LoVo (cell line): ENCODE results near the gene PPP1R9B.

ENCODE experiments used
- DNase-seq: peaks from one replicate; pipeline ENCODE4 v3.0.0-alpha.2; 2016; ENCODE audit warnings: low spot score

PPP1R9B gene

GRCh38 chr17:50141026-50141744, 9.3 kb downstream of the PPP1R9B start:
- no peak for DNase-seq

DNA sequence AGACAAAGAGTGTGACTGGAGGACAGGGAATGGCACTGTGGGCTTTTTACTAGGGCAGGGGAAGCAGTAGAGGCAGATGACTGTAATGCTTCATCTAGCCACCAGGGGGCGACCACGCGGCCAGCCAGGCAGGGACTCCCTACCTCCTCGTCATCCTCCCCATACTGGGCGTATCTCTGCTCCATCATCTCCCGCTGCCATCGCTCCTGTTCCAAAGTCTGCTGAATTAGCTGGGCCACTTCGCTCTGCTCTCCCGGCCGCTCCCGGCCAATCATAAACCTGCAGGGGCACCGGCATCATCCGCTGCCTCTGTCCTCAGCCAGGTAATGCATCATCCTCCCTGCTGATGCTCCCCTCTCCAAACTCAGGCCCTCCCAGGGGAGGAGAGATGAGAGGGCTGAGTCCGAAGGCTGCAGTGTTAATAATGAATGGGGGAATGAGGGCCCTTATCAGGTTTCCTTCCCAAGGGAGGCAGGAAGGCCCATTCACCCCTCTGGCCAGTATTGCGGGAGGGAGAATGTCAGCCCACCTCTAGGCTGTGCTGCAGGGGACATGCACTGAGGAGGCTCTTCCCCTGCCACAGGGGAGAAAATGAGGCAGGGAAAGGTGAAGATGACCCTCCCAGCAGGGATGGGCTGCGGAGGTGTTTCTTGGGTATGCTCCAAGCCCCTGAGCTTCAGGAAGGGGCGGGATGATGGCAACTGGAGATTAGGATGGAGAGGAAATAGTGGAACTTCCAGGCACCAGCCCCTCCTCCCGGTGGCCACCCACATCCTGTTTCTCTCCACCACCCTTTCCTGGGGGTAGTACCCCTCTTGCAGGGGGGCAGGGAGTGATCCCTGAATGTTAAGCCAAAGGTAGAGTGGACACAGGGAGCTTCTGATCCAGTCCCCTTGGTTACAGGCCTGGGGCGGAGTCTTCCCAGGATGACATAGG, 10.3 kb downstream of the PPP1R9B start:
- peak; percentile 46 for DNase-seq

GRCh38 chr17:50139185-50139783, 11.2 kb downstream of the PPP1R9B start:
- DNase-seq, result no peak

DNA sequence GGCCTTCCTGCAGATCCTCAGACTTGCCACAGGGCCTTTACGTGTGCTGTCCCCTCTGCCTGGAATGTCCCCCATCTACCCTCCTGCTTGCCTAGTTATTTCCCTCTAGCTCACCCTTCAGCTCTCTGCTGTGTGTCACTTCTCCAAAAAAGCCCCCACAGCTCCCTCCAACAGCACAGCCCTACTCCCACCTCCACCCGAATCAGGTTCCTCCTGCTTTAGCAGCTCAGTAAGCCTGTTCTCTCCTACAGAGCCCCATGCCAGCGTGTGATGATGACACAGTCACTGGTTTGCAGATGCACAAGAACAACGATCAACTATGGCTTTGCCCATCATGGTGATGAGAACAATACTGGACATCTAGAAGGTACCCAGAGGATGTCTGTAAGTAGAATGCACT, 13.4 kb downstream of the PPP1R9B start:
- no peak for DNase-seq

GRCh38 chr17:50136096-50136687, 14.3 kb downstream of the PPP1R9B start:
- DNase-seq, result no peak

DNA sequence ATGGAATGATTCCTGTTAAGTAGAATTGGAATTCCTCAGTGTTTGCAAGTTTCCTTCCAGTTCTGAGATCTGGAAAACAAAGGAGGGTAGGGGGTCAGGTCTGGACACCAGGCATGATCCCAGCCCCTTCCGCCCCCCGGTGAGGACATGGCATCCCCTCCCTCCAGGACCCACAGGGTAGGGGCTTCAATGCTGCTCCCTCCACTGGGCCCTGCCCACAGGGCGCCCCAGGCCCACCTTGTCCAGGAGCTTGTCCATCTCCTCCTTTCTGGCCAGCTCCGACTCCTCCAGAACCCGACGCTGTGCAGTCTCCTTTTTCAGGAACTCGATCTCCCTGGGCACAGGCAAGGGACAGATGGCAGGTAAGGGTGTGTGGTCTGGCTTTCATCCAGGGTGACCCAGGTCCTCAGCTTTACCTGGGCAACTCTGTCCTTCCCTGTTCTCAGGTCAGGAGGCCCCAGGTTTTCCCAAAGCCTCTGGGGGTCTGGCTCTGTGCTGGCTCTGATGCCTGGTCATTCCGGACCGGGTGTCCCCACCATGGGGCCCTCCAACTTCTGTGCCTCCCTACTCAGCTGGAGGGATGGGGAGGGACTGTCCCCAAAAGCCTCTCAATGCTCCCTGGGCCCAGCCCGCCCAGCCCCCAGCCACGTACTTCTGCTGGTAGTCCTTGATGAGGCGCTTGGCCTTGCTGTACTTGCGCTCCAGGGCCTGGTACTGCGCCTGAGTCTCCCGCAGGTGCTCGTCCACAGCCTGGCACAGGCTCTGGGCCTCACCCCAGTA, 15.0 kb downstream of the PPP1R9B start:
- no peak for DNase-seq

DNA sequence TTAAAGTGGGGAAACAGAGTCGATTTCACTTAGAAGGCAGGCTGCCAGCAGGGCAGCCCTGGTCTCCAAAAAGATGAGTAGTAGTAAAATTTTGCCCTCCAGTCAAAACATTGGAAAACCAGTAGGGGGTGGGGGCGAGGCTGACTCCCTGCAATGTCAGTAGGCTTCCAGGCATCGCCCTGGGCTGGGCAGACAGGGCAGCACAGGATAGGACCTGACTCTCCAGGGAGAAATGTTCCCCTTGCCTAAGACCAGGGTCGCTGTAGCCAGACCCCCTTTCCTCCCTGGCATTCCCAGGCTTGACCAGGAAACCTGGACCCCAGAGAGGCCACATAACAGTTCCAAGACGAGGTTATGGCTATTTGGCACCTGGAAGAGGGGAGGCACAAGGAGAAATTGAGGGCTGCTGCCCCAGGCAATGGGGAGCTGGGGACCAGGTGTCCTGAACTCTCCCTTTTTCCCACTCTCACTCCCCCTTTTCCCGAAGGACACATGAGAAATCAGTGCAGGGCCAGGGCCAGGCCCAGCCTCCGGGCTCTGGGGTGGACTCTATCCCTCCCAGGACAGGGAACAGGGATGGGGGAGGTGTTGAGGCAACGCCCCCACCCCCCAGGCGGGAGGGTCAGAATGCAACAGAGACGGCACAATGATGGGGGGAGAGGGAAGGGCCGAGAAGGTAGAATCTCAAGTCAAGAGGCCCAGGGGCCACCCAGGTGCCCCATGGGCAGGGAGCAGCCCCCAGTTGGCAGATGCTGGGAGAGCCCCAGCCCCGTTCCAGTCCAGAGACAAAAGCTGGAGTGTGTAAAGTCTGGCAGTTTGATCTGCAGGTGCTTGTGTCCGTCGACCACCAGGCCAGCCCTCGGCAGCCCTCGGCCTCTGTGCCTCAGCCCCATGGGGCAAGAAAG, 16.0 kb downstream of the PPP1R9B start:
- DNase-seq, result no peak

DNA sequence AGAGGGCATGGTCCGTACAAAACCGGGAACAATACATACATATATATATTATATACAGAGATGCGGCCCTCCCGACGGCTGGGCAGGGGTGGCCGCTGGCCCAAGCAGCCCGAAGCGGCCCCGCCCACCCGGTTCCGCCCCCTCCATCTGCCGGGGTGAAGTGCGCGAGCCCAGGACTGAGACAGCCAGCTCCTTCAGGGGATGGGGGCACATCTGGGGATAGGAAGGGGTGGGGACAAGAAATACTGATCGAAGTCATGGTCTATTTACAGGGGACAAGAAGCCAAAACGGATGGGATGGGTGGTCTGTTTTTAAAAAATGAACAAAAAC, 16.7 kb downstream of the PPP1R9B start:
- DNase-seq, result no peak

- no peak for DNase-seq
Observed at GRCh38 chr17:50133028-50133768, 17.3 kb downstream of the PPP1R9B start.

DNA sequence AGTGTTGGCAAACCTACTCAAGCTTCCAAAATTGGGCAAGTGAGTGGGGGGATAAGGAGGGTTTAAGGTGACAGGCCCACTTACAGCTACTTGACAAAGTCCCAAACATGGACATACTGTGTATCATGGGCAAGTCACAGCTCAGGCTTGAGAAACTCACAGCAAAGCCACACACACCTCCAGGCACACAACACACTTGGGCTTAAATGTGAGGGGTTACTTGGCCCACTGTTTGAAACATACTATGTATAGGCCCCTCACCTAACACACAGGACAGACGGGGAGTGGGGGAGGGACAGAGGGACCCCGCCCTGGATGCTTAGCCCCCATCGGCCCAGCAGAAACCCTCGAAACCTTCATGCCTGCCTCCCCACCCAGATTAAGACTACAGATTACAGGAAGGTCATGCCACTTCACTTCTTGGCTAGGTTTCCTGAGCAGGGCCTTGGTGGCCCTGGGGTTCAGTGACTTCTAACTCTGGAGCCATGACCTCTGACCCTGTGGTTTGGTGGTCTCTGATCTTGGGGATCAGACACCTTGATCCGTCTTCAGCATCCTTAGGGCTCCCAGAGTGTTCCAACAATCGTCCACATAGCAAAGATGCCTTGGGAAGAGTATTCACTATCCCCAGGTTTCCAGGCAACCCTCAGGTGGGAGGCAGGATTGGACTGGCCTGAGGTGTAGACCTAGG, 18.2 kb downstream of the PPP1R9B start:
- no peak for DNase-seq

GRCh38 chr17:50130559-50131305, 19.7 kb downstream of the PPP1R9B start:
- DNase-seq, result no peak

DNA sequence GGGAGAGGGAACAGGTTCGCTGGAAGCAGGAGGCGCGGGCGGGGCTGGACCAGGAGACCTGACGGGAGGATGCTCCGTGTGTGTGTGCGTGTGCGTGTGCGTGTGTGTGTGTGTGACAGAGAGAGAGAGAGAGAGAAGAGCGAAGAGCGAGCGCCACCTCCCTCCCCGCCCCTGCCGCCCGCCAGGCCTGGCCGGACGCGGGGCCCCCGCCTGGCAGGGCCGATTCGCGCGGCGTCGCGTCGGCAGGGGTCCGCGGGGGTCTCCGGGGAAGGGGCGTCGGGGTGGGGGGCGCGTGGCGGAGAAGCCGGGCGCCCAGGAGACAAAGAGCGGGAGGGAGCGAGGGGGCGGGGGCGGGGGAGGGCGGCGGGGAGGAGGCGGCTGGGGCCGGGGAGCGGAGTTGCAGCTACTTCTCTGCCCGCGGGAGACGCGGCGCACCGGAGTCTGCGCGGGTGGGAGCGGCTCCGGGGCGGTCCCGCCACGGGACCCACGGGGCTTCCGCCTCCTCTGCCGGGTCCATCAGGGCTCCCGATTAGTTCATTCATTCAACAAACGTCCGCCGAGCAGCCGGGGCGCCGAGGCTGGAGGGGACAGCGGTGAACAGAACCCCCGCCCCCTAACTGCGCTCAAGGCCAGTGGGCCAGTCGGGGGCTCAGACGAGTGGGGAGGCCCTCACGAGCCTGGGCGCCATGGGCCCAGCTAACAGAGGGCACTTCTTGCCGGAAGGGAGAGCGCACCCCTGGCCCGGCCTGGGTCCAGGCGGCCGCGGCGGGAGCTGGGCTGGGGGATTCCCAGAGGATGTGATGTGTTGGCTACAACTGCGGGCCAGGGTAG, 20.5 kb downstream of the PPP1R9B start, which contains the start of gene SAMD14:
TSS of gene SAMD14 (minus strand) at position 433 of the 831 bp plus-strand sequence. CDS start 5,201 bp downstream, outside the sequence.
- no peak for DNase-seq

- DNase-seq, result no peak
Observed at GRCh38 chr17:50129353-50129727, 21.1 kb downstream of the PPP1R9B start.

DNA sequence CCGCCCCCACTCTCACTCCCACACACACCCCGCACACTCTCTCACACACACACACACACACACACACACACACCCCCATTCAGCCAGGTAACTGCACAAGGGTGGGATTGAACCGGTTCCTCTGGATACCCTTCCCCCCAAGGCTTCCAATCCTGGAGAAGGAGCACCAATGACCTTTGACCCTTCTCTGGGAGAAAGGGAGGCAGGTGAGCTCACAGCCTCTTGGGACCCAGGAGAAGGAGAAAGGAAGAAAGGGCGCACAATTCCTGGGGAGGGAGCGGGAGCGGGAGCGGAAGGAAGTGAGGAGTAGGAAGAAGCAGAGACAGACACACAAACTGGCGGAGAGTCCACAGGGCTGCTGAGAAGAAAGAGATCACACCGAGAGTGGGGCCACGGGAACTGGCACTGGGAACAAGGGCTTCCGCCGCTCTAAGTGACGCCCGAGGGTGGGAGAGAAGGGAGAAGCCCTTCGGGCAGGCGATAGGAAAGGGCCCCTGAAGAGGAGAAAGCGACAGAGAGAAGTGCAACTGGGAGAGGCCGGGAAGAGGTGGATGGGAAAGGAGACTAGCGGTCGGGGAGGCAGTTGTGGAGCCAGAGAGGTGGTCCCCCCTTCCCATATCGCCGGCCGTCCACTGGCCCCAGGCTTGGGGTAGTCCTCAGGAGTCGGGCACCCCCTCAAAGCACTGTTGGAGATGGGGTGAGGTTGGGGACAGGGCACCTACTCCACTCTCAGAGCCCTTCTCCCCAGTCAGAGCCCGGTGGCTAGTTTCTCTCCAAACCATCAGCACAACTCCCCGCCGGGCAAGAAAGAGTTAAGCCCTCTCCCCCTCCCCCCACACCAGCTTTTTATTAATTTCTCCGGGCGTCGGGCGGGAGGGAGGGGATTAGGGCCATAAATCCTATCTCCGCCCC, 21.8 kb downstream of the PPP1R9B start:
- no peak for DNase-seq

DNA sequence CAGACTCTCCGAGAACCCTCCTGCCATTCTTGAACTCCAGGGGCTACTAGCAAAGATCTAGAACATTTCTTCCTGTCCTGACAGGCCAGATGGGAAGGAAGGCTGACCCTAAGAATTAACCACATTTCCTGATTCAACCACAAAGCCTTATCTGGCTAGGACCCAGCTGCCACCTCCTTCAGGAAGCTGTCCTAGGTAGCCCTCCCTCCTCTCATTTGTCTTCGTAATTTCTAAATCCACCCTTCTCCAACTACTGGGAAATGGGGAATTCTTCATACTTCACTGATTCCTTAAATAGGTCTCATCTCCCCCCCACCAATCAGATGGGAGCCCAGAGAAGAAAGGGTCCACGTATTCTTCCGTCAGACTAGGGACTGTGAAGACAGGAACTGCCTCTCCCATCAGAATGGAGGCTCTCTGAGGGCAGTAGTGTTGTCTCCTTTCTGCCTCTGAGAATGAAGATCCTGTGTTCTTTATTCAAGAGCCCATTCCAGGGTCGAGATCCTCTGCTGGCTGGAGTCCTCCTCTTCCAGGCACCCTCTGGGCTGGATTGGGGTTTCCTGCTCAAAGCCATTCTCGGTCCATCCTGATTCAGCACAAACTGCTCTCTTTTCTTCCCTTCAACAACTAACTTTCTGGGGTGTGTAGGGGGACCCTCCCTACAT, 22.6 kb downstream of the PPP1R9B start:
- no peak for DNase-seq

- DNase-seq, result no peak
Observed at GRCh38 chr17:50125420-50125997, 25.0 kb downstream of the PPP1R9B start.
